HEK293 (cell line): Measurements from ENCODE around the gene SLC25A14.
"Not testable (repeated sequence)": the region's sequence is repeated elsewhere in the genome, so short reads cannot be mapped to it uniquely, and the experiment has no call there.

Source experiments
- CTCF ChIP-seq: fragments of 450-650 bp; formaldehyde crosslinking; IDR thresholded peaks from 2 replicates; pipeline ENCODE4 v1.5.1; 2016; ENCODE audit warnings: missing biosample characterization, missing genetic modification characterization
- YY1 ChIP-seq: fragments of 450-650 bp; formaldehyde crosslinking; IDR thresholded peaks from 2 replicates; pipeline ENCODE4 v1.5.1; 2018; ENCODE audit warnings: missing biosample characterization, missing genetic modification characterization
- ZFP41 ChIP-seq: fragments of 450-650 bp; formaldehyde crosslinking; IDR thresholded peaks from 2 replicates; pipeline ENCODE4 v1.5.1; 2016; ENCODE audit warnings: missing biosample characterization, missing genetic modification characterization, borderline replicate concordance
- ZNF239 ChIP-seq: fragments of 450-650 bp; formaldehyde crosslinking; IDR thresholded peaks from 2 replicates; pipeline ENCODE4 v1.5.1; 2016; ENCODE audit warnings: missing biosample characterization, missing genetic modification characterization
- ZNF274 ChIP-seq, 2 experiments: fragments of 200-500 bp in 1 of 2; fragments of 450-650 bp in 1 of 2; sonication (Bioruptor generic) in 1 of 2; formaldehyde crosslinking in 1 of 2; IDR thresholded peaks; 2 replicates each; pipeline versions ENCODE4 v1.5.1 to v1.6.1; 2014 to 2016; ENCODE audit warnings: borderline replicate concordance in 1 of 2, inconsistent platforms in 1 of 2, low read length in 1 of 2, missing biosample characterization in 1 of 2, missing genetic modification characterization in 1 of 2
- ZNF335 ChIP-seq: fragments of 450-650 bp; formaldehyde crosslinking; conservative IDR thresholded peaks from 2 replicates; pipeline ENCODE4 v1.5.1; 2016; ENCODE audit warnings: missing biosample characterization, missing genetic modification characterization

- not testable (repeated sequence) for TF ChIP-seq CTCF (tag by site-specific recombination); ZFP41; YY1; ZNF239 (tag by site-specific recombination); ZNF335 (tag by site-specific recombination); ZNF274 (IDR thresholded peaks at IDR 0.05; ENCODE audit: low read length); ZNF274 (tag by site-specific recombination; IDR thresholded peaks at IDR 0.05; ENCODE audit: borderline replicate concordance)
Measured at GRCh38 chrX:130352050-130352449, 12.3 kb downstream of the SLC25A14 start.
